ENCODE data around the gene PPP1CA.
A peak's percentile ranks its signal among the peaks of the same experiment; 100 is the strongest.

PPP1CA gene

GRCh38 chr11:67401495-67402191 lies at the start of gene PPP1CA:
PPP1CA (minus strand) TSS chr11:67401858; CDS start chr11:67401782, 76 bp downstream.
- peak; percentile 92 for DNase-seq (ENCODE audit: low spot score)

GRCh38 chr11:67450796-67451657 lies 49.4 kb upstream of the PPP1CA start:
- no peak for DNase-seq (ENCODE audit: low spot score)

GRCh38 chr11:67449116-67449844 lies 47.6 kb upstream of the PPP1CA start:
- no peak for DNase-seq (ENCODE audit: low spot score)

GRCh38 chr11:67448220-67448609 lies 46.6 kb upstream of the PPP1CA start:
- no peak for DNase-seq (ENCODE audit: low spot score)

DNA sequence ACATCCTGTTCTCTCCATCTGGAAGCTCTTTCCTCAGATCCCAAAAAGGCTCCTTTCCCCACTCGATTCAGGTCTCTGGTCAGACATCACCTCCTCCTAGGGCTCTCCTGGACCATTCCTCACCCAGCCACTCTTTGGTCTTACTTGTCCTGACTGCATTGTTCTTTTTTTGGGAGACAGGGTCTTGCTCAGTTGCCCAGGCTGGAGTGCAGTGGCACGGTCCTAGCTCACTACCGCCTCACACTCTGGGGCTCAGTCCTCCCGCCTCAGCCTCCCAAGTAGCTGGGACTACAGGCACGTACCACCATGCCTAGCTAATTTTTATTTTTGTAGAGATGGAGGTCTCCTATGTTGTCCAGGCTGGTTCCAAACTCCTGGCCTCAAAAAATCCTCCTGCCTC lies 43.9 kb upstream of the PPP1CA start:
- DNase-seq (ENCODE audit: low spot score) = no peak

DNA sequence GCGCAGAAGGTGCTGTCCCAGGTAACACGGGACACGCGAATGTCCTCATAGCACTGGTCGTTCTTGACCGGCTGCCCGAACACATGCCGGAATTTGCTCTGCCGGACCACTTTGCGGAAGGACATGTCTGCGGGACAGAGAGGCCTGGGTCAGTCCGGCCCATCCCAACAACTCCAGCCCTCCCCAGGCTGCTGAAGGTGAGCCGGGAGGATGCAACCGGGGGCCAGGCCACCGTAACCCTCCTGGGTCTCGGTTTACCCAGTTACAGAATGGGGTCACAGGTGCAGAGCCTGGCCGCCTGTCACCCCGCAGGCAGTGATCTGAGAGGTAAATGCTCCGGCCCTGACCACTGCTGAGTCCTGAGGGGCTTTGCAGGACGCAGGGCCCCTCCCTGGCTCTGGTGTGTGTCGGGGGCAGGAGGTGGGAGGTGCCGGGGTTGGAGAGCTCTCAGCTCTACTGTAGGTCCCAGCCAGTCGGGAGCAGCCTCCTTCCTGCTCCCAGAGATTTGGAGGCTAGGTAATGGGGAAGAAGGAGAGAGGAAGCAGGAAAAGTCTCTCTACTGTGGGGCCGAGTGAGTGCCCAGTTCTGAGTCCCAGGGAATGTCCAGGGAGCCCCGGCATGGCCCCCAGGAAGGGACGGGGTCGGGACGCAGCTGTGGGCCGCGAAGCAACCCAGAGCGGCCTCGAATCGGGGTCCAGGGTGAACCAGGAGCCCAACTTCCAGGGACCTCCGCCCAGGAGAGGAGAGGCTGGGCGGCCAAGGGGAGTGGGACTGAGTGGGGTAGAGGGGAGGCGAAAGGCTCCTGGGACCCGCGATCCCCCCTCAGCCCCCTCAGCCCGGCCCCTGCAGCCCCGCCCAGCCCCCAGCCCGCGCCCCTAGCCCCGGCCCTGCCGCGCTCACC lies 41.1 kb upstream of the PPP1CA start:
- DNase-seq (ENCODE audit: low spot score) = no peak

DNA sequence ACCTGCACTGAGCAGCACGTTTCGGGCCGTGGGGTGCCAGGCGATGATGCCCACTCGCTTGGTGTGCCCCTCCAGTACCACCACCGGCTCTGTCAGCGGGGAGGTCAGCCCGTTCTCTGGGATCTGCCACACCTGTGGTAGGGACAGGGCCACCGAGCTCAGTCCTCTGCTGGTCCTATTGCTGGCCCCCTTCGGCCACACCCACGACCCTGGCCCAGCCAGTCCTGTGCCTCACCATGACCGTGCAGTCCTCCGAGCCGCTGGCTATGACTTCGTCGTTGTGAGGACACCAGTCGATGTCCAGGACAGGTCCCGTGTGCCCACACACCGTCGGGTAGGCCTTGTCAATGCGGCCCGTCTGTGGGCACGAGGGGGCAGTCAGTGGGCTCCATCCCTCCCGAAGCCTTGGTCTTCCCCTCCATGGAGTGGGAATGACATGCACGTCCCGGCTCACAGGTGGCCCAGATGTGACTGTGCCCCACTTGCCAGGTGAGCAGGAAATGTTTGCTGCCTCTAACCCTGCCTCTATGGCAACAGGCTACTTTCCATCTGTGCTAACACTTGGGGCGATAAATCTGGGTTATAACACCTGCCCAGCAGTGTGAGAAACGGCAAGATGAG lies 40.2 kb upstream of the PPP1CA start:
- DNase-seq (ENCODE audit: low spot score) = no peak

- DNase-seq (ENCODE audit: low spot score) = no peak
These were observed 39.5 kb upstream of the PPP1CA start for GRCh38 chr11:67441098-67441563.

GRCh38 chr11:67440229-67441097 lies 38.8 kb upstream of the PPP1CA start:
- no peak for DNase-seq (ENCODE audit: low spot score)

DNA sequence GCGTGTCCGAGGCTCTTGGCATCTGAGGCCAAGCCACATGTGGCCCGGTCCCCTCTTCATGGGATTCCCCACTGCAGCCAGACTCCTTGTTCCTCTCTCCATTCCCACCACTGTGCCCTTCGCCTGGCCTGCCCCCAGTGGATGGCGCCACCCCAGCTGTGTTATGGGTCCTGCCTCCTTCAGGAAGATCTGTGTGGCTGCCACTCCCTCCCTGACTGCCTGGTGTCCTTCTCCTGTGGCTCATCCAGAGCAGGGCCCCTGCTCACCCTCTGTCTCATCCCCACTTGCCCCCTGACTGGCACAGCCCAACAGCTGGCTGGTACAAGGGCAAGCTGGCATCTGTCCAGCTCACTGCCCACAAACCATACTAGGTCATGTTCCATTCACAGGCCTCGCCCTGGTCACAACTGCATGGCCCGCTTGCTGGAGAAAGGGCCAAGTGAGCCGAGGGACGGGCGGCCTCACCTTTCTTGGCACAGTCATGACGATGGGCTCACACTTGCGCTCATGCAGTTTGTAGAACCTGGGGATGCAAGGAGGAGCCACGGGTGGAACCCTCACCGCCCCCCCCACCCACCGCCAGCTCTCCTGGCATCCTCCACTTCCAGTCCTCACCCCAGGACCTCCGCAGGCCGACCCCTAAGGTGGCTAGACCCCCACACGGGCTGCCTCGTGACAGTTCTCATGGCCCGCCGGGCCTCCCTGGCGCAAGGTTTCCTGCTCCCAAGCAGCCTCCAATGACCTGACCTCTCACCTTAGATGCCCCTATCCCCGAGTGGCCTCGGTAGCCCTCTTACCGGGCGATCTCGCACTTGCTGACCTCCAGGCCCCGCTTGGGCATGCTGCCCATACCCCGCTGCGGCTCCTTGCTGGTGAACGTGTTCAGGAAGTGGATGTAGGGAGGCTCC lies 37.9 kb upstream of the PPP1CA start:
- no peak for DNase-seq (ENCODE audit: low spot score)

DNA sequence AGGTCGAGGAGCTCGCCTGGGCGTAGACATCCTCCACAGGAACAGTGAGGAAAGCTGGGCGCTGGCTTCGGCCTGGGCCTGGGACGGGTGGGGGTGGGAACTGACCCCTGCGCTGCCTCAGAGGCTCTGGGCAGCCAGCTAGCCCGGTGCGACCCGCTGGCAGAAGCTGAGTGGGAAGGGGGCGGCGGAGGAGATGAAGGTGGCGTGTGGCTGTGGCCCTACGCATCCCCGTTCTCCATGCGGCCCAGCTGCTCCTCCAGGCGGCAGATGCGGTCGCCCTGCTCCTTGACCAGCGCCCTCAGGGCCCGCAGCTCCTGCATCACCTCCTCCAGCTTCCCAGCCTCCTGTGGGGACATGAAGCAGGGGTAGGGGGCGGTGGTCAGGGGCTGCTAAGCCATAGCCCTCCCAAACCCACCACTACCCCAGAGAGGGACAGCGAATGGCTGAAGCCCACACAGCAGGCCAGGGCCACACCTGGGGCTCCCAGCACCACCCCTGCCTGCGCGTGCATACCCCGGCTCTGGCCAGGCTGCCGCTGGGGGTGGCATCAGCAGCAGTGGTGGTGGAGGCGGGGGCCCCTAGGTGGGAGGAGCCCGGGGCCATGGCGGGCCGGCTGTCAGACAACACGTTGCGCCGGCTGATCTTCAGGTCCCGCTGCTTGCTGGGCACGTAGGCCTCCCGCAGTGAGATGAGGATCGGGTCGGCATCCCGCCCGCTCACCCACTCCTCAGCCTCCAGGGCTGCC lies 36.7 kb upstream of the PPP1CA start:
- DNase-seq (ENCODE audit: low spot score) = no peak

GRCh38 chr11:67437809-67438157 lies 36.1 kb upstream of the PPP1CA start:
- no peak for DNase-seq (ENCODE audit: low spot score)

DNA sequence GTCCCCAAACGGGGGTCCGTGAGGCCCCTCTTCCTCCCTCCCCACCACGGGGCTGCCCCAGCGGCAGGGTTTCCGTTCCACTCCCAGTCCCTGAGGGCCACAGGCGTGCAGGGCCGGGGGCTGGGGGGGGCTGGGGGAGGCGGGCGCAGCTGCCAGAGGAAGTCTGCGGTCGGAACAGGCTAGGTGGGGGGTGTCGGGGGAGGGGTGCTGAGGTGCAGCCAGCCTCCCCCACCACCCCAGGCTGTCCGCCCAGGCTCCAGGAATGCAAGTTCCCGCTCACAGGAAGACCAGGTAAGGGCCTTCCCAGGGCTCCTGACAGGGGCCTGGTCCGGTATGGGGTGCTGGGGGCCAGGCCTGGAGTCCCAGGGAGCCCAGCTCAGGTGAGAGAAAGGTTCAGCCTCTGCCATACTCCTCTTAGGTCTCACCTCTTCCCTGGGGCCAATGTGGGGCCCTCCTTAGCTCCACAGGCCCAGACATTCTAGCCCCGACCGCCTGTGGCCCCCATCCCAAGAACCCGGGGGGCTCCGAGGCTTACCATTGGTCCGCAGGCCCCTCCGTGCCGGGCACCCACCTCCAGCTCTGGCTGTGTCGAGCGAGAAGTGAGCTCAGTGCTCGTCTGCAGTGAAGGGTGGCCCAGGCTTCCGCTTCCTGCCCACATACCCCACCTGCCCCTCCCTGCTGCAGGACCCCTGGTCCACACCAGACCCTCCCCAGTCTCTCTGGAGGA lies 35.6 kb upstream of the PPP1CA start, which contains the start of gene PTPRCAP:
Gene PTPRCAP, minus strand, starts transcription at position 601 of the 727 bp plus-strand sequence. Its CDS starts 63 bp downstream, at position 538.
- no peak for DNase-seq (ENCODE audit: low spot score)

DNA sequence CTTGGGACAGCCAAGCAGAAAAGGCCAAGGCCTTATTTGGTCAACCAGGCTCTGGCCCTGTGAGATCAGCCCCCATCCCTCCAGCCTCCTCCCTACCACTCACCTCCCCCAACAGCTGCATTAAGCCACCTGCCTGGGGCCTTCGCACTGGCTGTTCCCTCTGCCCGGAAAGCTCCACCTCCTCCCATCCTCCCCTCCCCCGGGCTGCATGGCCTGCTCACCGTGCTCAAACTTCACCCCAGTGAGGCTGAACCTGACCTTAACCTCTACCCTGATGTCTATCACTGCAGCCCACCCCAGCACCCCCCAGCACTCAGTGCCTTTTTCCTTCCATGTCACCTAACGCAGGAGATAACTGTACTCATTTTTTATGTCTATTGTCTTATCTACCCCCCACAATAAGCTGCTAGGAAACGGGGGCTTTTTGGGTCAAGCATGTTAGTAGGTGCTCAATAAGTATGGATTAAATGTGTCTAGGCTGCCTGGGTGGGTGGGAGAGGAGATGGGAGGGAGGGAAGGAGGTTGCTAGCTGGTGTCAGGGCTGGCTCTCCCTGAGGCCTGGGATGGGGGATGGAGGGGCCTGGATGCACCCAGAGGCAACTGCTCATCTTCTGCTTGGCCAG lies 34.9 kb upstream of the PPP1CA start:
- DNase-seq (ENCODE audit: low spot score) = no peak

GRCh38 chr11:67435727-67436458 lies 34.2 kb upstream of the PPP1CA start:
- no peak for DNase-seq (ENCODE audit: low spot score)

DNA sequence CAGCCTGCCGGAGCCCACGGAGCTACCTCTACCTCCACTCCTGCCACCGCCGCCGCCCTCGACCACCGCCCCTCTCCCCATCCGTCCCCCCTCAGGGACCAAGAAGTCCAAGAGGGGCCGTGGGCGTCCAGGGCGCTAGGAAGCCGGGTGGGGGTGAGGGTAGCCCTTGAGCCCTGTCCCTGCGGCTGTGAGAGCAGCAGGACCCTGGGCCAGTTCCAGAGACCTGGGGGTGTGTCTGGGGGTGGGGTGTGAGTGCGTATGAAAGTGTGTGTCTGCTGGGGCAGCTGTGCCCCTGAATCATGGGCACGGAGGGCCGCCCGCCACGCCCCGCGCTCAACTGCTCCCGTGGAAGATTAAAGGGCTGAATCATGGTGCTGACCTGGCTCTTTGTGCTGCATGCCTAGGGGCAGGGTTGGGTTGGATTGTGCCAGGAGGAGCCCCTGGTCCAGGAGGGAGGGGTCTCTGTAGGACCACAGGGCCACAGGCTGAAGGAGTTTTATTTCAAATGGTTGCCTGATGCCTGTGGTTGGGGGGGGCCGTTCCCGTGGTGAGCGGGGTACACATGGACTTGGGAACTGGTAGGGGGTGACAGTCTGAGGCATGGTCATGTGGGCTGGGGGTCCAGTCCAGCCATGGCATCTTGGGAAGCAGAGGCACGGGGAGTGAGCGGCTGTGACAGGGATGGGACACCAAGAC lies 33.5 kb upstream of the PPP1CA start:
- no peak for DNase-seq (ENCODE audit: low spot score)
